Activated naive CD8-positive, alpha-beta T cell treated with anti-CD3 and anti-CD28 coated beads, Interleukin-2, amount 10 ng/mL, durations not matched to agents 7 days and 5 days (primary cell): ENCODE measurements around the gene ADAMTS10. TPM values are rescaled to one million over a fixed set of nuclear protein-coding genes. Genes with fewer than 3 reads are reported as not detected.

ENCODE experiments used
- ATAC-seq: fragments of 150-1000 bp; cut with Tn5 transposase; one replicate; pipeline ENCODE4 v1.10.0; 2021; ENCODE audit warnings: low read depth, moderate library complexity
- POLR2A ChIA-PET: fragments of 350-600 bp; sonication (Branson Sonifier 250); formaldehyde crosslinking; loops from one replicate; lab custom pipeline; 2021; ENCODE audit warnings: antibody characterized with exemption; lab: Charles Lee
- DNase-seq: peaks from one replicate; pipeline ENCODE4 v3.0.0; 2021
- H3K27ac Mint-ChIP-seq: one replicate; pipeline ENCODE4 v1.8.0; 2022; ENCODE audit warnings: mild to moderate bottlenecking, mixed read lengths
- H3K27me3 Mint-ChIP-seq: one replicate; pipeline ENCODE4 v1.8.0; 2022; ENCODE audit warnings: mild to moderate bottlenecking, moderate library complexity, mixed read lengths
- H3K36me3 Mint-ChIP-seq: one replicate; pipeline ENCODE4 v1.8.0; 2021; ENCODE audit warnings: mild to moderate bottlenecking, mixed read lengths
- H3K4me1 Mint-ChIP-seq: one replicate; pipeline ENCODE4 v1.8.0; 2021; ENCODE audit warnings: mixed read lengths
- H3K4me3 Mint-ChIP-seq: one replicate; pipeline ENCODE4 v1.8.0; 2022; ENCODE audit warnings: mild to moderate bottlenecking, moderate library complexity, mixed read lengths
- H3K9me3 Mint-ChIP-seq: one replicate; pipeline ENCODE4 v1.8.0; 2021; ENCODE audit warnings: mixed read lengths
- total RNA-seq, 2 experiments: library from RNA; stranded (reverse); gene quantifications; one replicate each; pipeline ENCODE4 v1.2.3, GENCODE V29; 2021

The ADAMTS10 gene
- 10 to 100 TPM; 40.3 to 41.3 TPM for total RNA-seq

- POLR2A ChIA-PET: no interaction called here
- Mint-ChIP-seq H3K4me1 (peaks cover 24% of the 10 kb centered on the region), H3K9me3 (no peaks in the 10 kb centered on the region), H3K36me3 (no peaks in the 10 kb centered on the region), H3K27me3 (peaks cover 12% of the 10 kb centered on the region), H3K27ac (peak within 1 kb of the TSS; percentile 39), H3K4me3 (peak within 1 kb of the TSS; percentile 89)
- peak; percentile 58 for DNase-seq
- ATAC-seq: peak; percentile 34
Measured at GRCh38 chr19:8610041-8610935, at the start of gene ADAMTS10. Gene ADAMTS10 (minus strand): TSS chr19:8610715. CDS start chr19:8605710, 5,005 bp downstream.

- Mint-ChIP-seq H3K9me3 (no peaks in the 10 kb centered on the region), H3K27me3 (peaks cover 12% of the 10 kb centered on the region), H3K4me3 (no peak overlapping the region), H3K4me1 (peaks cover 24% of the 10 kb centered on the region), H3K27ac (no peak overlapping the region), H3K36me3 (no peaks in the 10 kb centered on the region)
- POLR2A ChIA-PET: no interaction called here
- ATAC-seq: no peak
- DNase-seq: no peak
Measured at GRCh38 chr19:8659905-8660304, 49.4 kb upstream of the ADAMTS10 start.

GRCh38 chr19:8657869-8658268 lies 47.4 kb upstream of the ADAMTS10 start:
- Mint-ChIP-seq H3K36me3 (no peaks in the 10 kb centered on the region), H3K27me3 (peaks cover 14% of the 10 kb centered on the region), H3K27ac (peak overlapping the region; percentile 37), H3K4me1 (peaks cover 13% of the 10 kb centered on the region), H3K9me3 (no peaks in the 10 kb centered on the region), H3K4me3 (no peak overlapping the region)
- POLR2A ChIA-PET: no interaction called here
- DNase-seq: no peak
- ATAC-seq: no peak

- peak; percentile 65 for ATAC-seq
- peak overlapping the region; percentile 38 for H3K4me3 Mint-ChIP-seq
- no peaks in the 10 kb centered on the region for H3K9me3 Mint-ChIP-seq
- H3K4me1 Mint-ChIP-seq: peaks cover 12% of the 10 kb centered on the region
- POLR2A ChIA-PET: interaction anchor here (2.7 kb wide), 1 partner anchor 38 kb away, joined by 19 read pairs; no protein-coding TSS in a partner anchor
- H3K36me3 Mint-ChIP-seq: no peaks in the 10 kb centered on the region
- no peak overlapping the region for H3K27ac Mint-ChIP-seq
- H3K27me3 Mint-ChIP-seq: peaks cover 8% of the 10 kb centered on the region
- DNase-seq: peak; percentile 64
Measured at GRCh38 chr19:8655340-8655709, 44.8 kb upstream of the ADAMTS10 start.

- peak; percentile 84 for DNase-seq
- peak overlapping the region; percentile 68 for H3K4me3 Mint-ChIP-seq
- POLR2A ChIA-PET: interaction anchor here (2.7 kb wide), 1 partner anchor 39 kb away, joined by 19 read pairs; no protein-coding TSS in a partner anchor
- H3K4me1 Mint-ChIP-seq: peaks cover 12% of the 10 kb centered on the region
- H3K36me3 Mint-ChIP-seq: no peaks in the 10 kb centered on the region
- no peaks in the 10 kb centered on the region for H3K9me3 Mint-ChIP-seq
- peak overlapping the region; percentile 32 for H3K27ac Mint-ChIP-seq
- peak; percentile 52 for ATAC-seq
- peaks cover 8% of the 10 kb centered on the region for H3K27me3 Mint-ChIP-seq
Measured at GRCh38 chr19:8654591-8655339, 44.2 kb upstream of the ADAMTS10 start.

GRCh38 chr19:8648240-8648639 lies 37.7 kb upstream of the ADAMTS10 start:
- no peak for DNase-seq
- no peak for ATAC-seq
- no peak overlapping the region for H3K27ac Mint-ChIP-seq
- H3K27me3 Mint-ChIP-seq: peaks cover 22% of the 10 kb centered on the region
- no peak overlapping the region for H3K4me3 Mint-ChIP-seq
- no peaks in the 10 kb centered on the region for H3K9me3 Mint-ChIP-seq
- peaks cover 5% of the 10 kb centered on the region for H3K4me1 Mint-ChIP-seq
- POLR2A ChIA-PET: no interaction called here
- no peaks in the 10 kb centered on the region for H3K36me3 Mint-ChIP-seq

GRCh38 chr19:8643860-8644653 lies 33.5 kb upstream of the ADAMTS10 start:
- H3K36me3 Mint-ChIP-seq: no peaks in the 10 kb centered on the region
- POLR2A ChIA-PET: no interaction called here
- peaks cover 5% of the 10 kb centered on the region for H3K4me1 Mint-ChIP-seq
- no peak for DNase-seq
- no peak overlapping the region for H3K27ac Mint-ChIP-seq
- H3K4me3 Mint-ChIP-seq: no peak overlapping the region
- peaks cover 16% of the 10 kb centered on the region for H3K27me3 Mint-ChIP-seq
- ATAC-seq: no peak
- H3K9me3 Mint-ChIP-seq: no peaks in the 10 kb centered on the region

- POLR2A ChIA-PET: no interaction called here
- DNase-seq (no peak), ATAC-seq (no peak)
- H3K4me3 Mint-ChIP-seq: no peak overlapping the region
- no peak overlapping the region for H3K27ac Mint-ChIP-seq
- peaks cover 23% of the 10 kb centered on the region for H3K27me3 Mint-ChIP-seq
- no peaks in the 10 kb centered on the region for H3K36me3 Mint-ChIP-seq
- peaks cover 10% of the 10 kb centered on the region for H3K4me1 Mint-ChIP-seq
- H3K9me3 Mint-ChIP-seq: no peaks in the 10 kb centered on the region
Measured at GRCh38 chr19:8642561-8642960, 32.0 kb upstream of the ADAMTS10 start.

- Mint-ChIP-seq H3K4me1 (peaks cover 10% of the 10 kb centered on the region), H3K27ac (no peak overlapping the region), H3K9me3 (no peaks in the 10 kb centered on the region), H3K27me3 (peaks cover 23% of the 10 kb centered on the region), H3K36me3 (no peaks in the 10 kb centered on the region), H3K4me3 (no peak overlapping the region)
- ATAC-seq: no peak
- POLR2A ChIA-PET: no interaction called here
- DNase-seq: no peak
Measured at GRCh38 chr19:8641908-8642547, 31.5 kb upstream of the ADAMTS10 start.

- no peaks in the 10 kb centered on the region for H3K9me3 Mint-ChIP-seq
- ATAC-seq (no peak), DNase-seq (no peak)
- H3K4me3 Mint-ChIP-seq: no peak overlapping the region
- H3K27me3 Mint-ChIP-seq: peaks cover 27% of the 10 kb centered on the region
- POLR2A ChIA-PET: no interaction called here
- H3K27ac Mint-ChIP-seq: no peak overlapping the region
- H3K4me1 Mint-ChIP-seq: peaks cover 7% of the 10 kb centered on the region
- no peaks in the 10 kb centered on the region for H3K36me3 Mint-ChIP-seq
Measured at GRCh38 chr19:8641221-8641907, 30.8 kb upstream of the ADAMTS10 start.

- H3K4me3 Mint-ChIP-seq: no peak overlapping the region
- H3K36me3 Mint-ChIP-seq: no peaks in the 10 kb centered on the region
- no peak overlapping the region for H3K27ac Mint-ChIP-seq
- H3K27me3 Mint-ChIP-seq: peaks cover 22% of the 10 kb centered on the region
- POLR2A ChIA-PET: no interaction called here
- no peak for ATAC-seq
- H3K9me3 Mint-ChIP-seq: no peaks in the 10 kb centered on the region
- H3K4me1 Mint-ChIP-seq: peaks cover 5% of the 10 kb centered on the region
- DNase-seq: no peak
Measured at GRCh38 chr19:8640402-8641004, 30.0 kb upstream of the ADAMTS10 start.

- H3K27me3 Mint-ChIP-seq: peaks cover 19% of the 10 kb centered on the region
- ATAC-seq: no peak
- POLR2A ChIA-PET: no interaction called here
Measured at GRCh38 chr19:8639821-8640401, 29.4 kb upstream of the ADAMTS10 start.

More at GRCh38 chr19:8639821-8640401, 29.4 kb upstream of the ADAMTS10 start:
- H3K36me3 Mint-ChIP-seq: no peaks in the 10 kb centered on the region
- peaks cover 5% of the 10 kb centered on the region for H3K4me1 Mint-ChIP-seq
- DNase-seq: no peak
- H3K27ac Mint-ChIP-seq: no peak overlapping the region
- no peak overlapping the region for H3K4me3 Mint-ChIP-seq
- no peaks in the 10 kb centered on the region for H3K9me3 Mint-ChIP-seq
